GM12892 (cell line): ENCODE measurements around the gene BRF1.

Experiments
- POLR2A ChIP-seq: IDR thresholded peaks from 2 replicates; pipeline ENCODE4 v1.6.1; 2011; ENCODE audit warnings: low read depth, low read length, control low read depth
- POLR2AphosphoS5 ChIP-seq: IDR thresholded peaks from 2 replicates; pipeline ENCODE4 v1.6.1; 2011; ENCODE audit warnings: low read depth, low read length, control low read depth
- TAF1 ChIP-seq: IDR thresholded peaks from 2 replicates; pipeline ENCODE4 v1.6.1; 2011; ENCODE audit warnings: low read depth, mild to moderate bottlenecking, control low read depth, low read length, borderline replicate concordance

DNA sequence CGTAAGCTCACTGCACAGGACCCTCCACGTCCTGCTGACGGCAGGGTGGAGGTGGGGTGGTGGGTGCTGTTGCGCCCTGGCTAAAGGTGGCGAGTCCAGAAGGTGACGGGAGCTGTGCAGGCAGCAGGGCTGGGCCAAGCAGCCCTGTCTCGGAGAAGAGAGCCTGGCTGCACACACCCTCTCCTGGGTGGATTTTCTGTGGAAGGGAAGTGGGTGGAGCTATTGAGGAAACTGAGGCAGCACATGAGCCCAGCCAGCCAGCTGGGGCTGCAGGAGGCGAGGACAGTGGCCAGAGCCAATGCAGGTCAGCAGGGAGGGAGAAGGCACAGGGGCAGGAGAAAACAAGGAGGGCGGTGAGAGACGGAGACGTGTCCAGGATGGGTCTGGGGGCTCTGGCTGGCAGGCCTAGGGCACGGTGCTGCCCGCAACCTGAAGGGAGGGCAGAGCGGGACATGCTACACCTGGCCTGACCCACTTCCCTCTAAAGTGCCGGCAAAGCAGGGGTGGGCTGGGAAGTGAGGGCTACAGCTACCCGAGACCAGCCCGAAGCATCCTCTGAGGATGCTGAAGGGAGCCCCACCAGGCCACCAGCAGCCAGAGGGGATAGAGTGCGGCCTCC, 32.0 kb downstream of the BRF1 start:
- TF ChIP-seq POLR2AphosphoS5: no peak
- no peak for TF ChIP-seq TAF1
- TF ChIP-seq POLR2A: no peak
